Renal pelvis (tissue), 4 donors: Measurements from ENCODE around the gene PTN. TPM values are rescaled to one million over a fixed set of nuclear protein-coding genes. Genes with fewer than 3 reads are reported as not detected.
"Not testable (repeated sequence)": the region's sequence is repeated elsewhere in the genome, so short reads cannot be mapped to it uniquely, and the experiment has no call there.

Source experiments
- DNase-seq: peaks from one replicate; pipeline ENCODE4 v3.0.0-alpha.2; 2013
- polyA plus RNA-seq, 3 donors: library from polyadenylated mRNA; unstranded; fragments of 120-200 nt; gene quantifications; one replicate each; pipeline ENCODE4 v1.2.1, GENCODE V29; 2013; ENCODE audit not compliant: insufficient read length in 3 of 3

Gene PTN
- polyA plus RNA-seq, 3 donors, result 135 to 200 (median 141) TPM

- DNase-seq, result no peak
These were observed 67.3 kb downstream of the PTN start for GRCh38 chr7:137276189-137276588.

- DNase-seq, result no peak
These were observed 71.3 kb downstream of the PTN start for GRCh38 chr7:137272249-137272648.

GRCh38 chr7:137269240-137269639, 74.3 kb downstream of the PTN start:
- DNase-seq, result no peak

- not testable (repeated sequence) for DNase-seq
These were observed 75.3 kb downstream of the PTN start for GRCh38 chr7:137268001-137268865.

GRCh38 chr7:137266764-137267163, 76.8 kb downstream of the PTN start:
- no peak for DNase-seq

- not testable (repeated sequence) for DNase-seq
These were observed 78.1 kb downstream of the PTN start for GRCh38 chr7:137265480-137265879.

GRCh38 chr7:137262599-137262998, 80.9 kb downstream of the PTN start:
- no peak for DNase-seq

- no peak for DNase-seq
These were observed 85.0 kb downstream of the PTN start for GRCh38 chr7:137258552-137258951.

GRCh38 chr7:137254766-137255165, 88.8 kb downstream of the PTN start:
- DNase-seq, result no peak

GRCh38 chr7:137245890-137246289, 97.6 kb downstream of the PTN start:
- no peak for DNase-seq

- no peak for DNase-seq
These were observed 98.3 kb downstream of the PTN start for GRCh38 chr7:137245186-137245585.

GRCh38 chr7:137243741-137244140, 99.8 kb downstream of the PTN start:
- no peak for DNase-seq

GRCh38 chr7:137242616-137243015, 100.9 kb downstream of the PTN start:
- no peak for DNase-seq

- DNase-seq, result no peak
These were observed 101.7 kb downstream of the PTN start for GRCh38 chr7:137241655-137242360.

- not testable (repeated sequence) for DNase-seq
These were observed 104.3 kb downstream of the PTN start for GRCh38 chr7:137239186-137239585.

- DNase-seq, result no peak
These were observed 108.1 kb downstream of the PTN start for GRCh38 chr7:137235434-137235833.

- no peak for DNase-seq
These were observed 112.4 kb downstream of the PTN start for GRCh38 chr7:137231167-137231566.

- DNase-seq, result no peak
These were observed 122.1 kb downstream of the PTN start for GRCh38 chr7:137221467-137221866.

- DNase-seq, result no peak
These were observed 129.8 kb downstream of the PTN start for GRCh38 chr7:137213744-137214143.

- no peak for DNase-seq
These were observed 134.2 kb downstream of the PTN start for GRCh38 chr7:137209151-137209817.

GRCh38 chr7:137206770-137207169, 136.8 kb downstream of the PTN start:
- DNase-seq, result no peak

GRCh38 chr7:137204246-137204645, 139.3 kb downstream of the PTN start:
- no peak for DNase-seq

- no peak for DNase-seq
These were observed 140.2 kb downstream of the PTN start for GRCh38 chr7:137203351-137203750.
